Kidney epithelial cell (primary cell): ENCODE data around the gene COBLL1. TPM values are rescaled to one million over a fixed set of nuclear protein-coding genes. Genes with fewer than 3 reads are reported as not detected.

Experiments
- DNase-seq: peaks from one replicate; pipeline ENCODE4 v3.0.0-alpha.2; 2010; ENCODE audit warnings: low read depth
- H3K27me3 ChIP-seq: 2 replicates; pipeline ENCODE4 v1.6.0; 2011; ENCODE audit warnings: low read length; ENCODE audit not compliant: control insufficient read depth, insufficient read depth
- H3K36me3 ChIP-seq: 2 replicates; pipeline ENCODE4 v1.5.1; 2011; ENCODE audit warnings: low read length; ENCODE audit not compliant: control insufficient read depth, insufficient read depth
- H3K4me3 ChIP-seq: 2 replicates; pipeline ENCODE4 v1.5.1; 2011; ENCODE audit warnings: low read depth, mild to moderate bottlenecking, control low read depth, low read length
- CTCF ChIP-seq: IDR thresholded peaks from 2 replicates; pipeline ENCODE4 v1.5.1; 2011; ENCODE audit warnings: mild to moderate bottlenecking, moderate library complexity, low read length, control low read depth, inconsistent platforms; ENCODE audit not compliant: insufficient read depth, poor library complexity, severe bottlenecking
- total RNA-seq: library from RNA; depleted of rRNA; stranded (reverse); fragments of >200 nt; gene quantifications from 2 replicates; pipeline ENCODE4 v1.2.3, GENCODE V29; 2015

The COBLL1 gene
- total RNA-seq, 1 donor from 2014 or later = 57.2 TPM

GRCh38 chr2:164694275-164694695 is 147.3 kb downstream of the COBLL1 start:
- Histone ChIP-seq H3K36me3 (peaks cover 3% of the 10 kb centered on the region), H3K4me3 (no peak overlapping the region), H3K27me3 (no peaks in the 10 kb centered on the region)
- no peak for TF ChIP-seq CTCF
- no peak for DNase-seq

- DNase-seq = no peak
- no peak for TF ChIP-seq CTCF
- Histone ChIP-seq H3K27me3 (no peaks in the 10 kb centered on the region), H3K4me3 (no peak overlapping the region), H3K36me3 (peaks cover 3% of the 10 kb centered on the region)
These were observed 147.8 kb downstream of the COBLL1 start for GRCh38 chr2:164693834-164694233.

GRCh38 chr2:164693390-164693789 is 148.2 kb downstream of the COBLL1 start:
- H3K4me3 ChIP-seq = no peak overlapping the region
- TF ChIP-seq CTCF = no peak
- DNase-seq = no peak
- peaks cover 3% of the 10 kb centered on the region for H3K36me3 ChIP-seq
- no peaks in the 10 kb centered on the region for H3K27me3 ChIP-seq

GRCh38 chr2:164692958-164693357 is 148.7 kb downstream of the COBLL1 start:
- Histone ChIP-seq H3K36me3 (peaks cover 3% of the 10 kb centered on the region), H3K27me3 (no peaks in the 10 kb centered on the region), H3K4me3 (no peak overlapping the region)
- no peak for TF ChIP-seq CTCF
- no peak for DNase-seq

GRCh38 chr2:164692114-164692513 is 149.5 kb downstream of the COBLL1 start:
- H3K4me3 ChIP-seq = no peak overlapping the region
- no peak for TF ChIP-seq CTCF
- no peaks in the 10 kb centered on the region for H3K27me3 ChIP-seq
- H3K36me3 ChIP-seq = peaks cover 3% of the 10 kb centered on the region
- DNase-seq = no peak

GRCh38 chr2:164691346-164691887 is 150.2 kb downstream of the COBLL1 start:
- Histone ChIP-seq H3K4me3 (no peak overlapping the region), H3K27me3 (no peaks in the 10 kb centered on the region), H3K36me3 (peaks cover 3% of the 10 kb centered on the region)
- no peak for TF ChIP-seq CTCF
- DNase-seq = no peak
